Skeletal muscle satellite cell (primary cell): ENCODE results near the gene ETF1. TPM values are rescaled to one million over a fixed set of nuclear protein-coding genes. Genes with fewer than 3 reads are reported as not detected.
A peak's percentile ranks its signal among the peaks of the same experiment; 100 is the strongest.

Source experiments
- H3K27me3 ChIP-seq: 2 replicates; pipeline ENCODE4 v1.7.0; 2013; ENCODE audit warnings: low read length; ENCODE audit not compliant: control insufficient read depth, insufficient read depth
- H3K36me3 ChIP-seq: 2 replicates; pipeline ENCODE4 v1.7.0; 2013; ENCODE audit warnings: mild to moderate bottlenecking, control low read depth, low read length; ENCODE audit not compliant: insufficient read depth
- H3K4me1 ChIP-seq: 2 replicates; pipeline ENCODE4 v1.7.0; 2013; ENCODE audit warnings: low read length; ENCODE audit not compliant: control insufficient read depth, insufficient read depth
- H3K4me2 ChIP-seq: 2 replicates; pipeline ENCODE4 v1.7.0; 2013; ENCODE audit warnings: mild to moderate bottlenecking, low read length
- H3K4me3 ChIP-seq: 2 replicates; pipeline ENCODE4 v1.7.0; 2013; ENCODE audit warnings: low read length
- H3K9ac ChIP-seq: 2 replicates; pipeline ENCODE4 v1.7.0; 2013; ENCODE audit warnings: mild to moderate bottlenecking, low read depth, low read length, moderate library complexity
- H3K9me3 ChIP-seq: replicated peaks from 2 replicates; pipeline ENCODE4 v1.7.0; 2013; ENCODE audit warnings: mild to moderate bottlenecking, control low read depth, low read length
- total RNA-seq: library from RNA; depleted of rRNA; stranded (reverse); fragments of >200 nt; gene quantifications from 2 replicates; pipeline ENCODE4 v1.2.3, GENCODE V29; 2012; rRNA removed

The ETF1 gene
- total RNA-seq, result 137 and 170 TPM in 2 replicates

DNA sequence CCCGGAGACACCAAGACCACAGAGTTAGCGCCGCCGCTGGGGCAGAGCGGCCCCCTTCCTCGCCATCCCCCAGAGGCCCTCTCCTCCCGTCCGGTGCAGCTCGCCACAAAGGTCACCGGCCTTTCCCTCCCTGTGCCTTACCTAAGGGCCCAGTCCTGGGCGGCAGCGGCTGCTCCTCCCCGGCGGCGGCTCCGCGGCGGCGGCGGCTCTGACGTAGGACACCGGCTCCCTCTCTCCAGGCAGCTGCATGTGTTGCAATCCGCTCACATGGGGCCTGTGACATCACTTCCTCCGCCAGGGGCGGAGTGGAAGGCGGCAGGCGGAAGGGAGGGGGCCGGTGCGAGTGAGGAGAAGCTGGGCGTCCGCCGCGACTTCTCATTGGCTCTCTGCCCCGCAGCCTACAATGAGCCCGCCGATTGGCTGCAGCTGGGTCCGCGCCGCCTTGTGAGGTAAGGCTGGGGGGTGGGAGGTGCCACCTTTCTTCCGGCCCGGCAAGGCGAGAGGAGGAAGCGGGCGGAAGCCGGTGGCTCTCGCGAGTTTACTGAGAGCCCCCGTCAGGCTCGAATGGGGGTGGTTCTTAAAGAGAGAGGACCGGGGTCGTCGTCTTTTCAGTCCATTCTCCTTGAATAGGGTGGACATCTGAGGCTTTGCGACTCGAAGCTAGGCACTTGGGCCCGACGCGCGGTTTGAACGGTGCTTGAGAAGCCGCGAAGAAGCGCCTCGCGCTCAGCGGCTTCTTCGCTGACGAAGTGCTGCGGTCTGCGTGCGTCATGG is at the start of gene ETF1:
Gene ETF1, minus strand, starts transcription at position 281 of the 774 bp plus-strand sequence. CDS start 318 bp downstream, outside the sequence.
- peak within 1 kb of the TSS; percentile 88 for H3K4me3 ChIP-seq

DNA sequence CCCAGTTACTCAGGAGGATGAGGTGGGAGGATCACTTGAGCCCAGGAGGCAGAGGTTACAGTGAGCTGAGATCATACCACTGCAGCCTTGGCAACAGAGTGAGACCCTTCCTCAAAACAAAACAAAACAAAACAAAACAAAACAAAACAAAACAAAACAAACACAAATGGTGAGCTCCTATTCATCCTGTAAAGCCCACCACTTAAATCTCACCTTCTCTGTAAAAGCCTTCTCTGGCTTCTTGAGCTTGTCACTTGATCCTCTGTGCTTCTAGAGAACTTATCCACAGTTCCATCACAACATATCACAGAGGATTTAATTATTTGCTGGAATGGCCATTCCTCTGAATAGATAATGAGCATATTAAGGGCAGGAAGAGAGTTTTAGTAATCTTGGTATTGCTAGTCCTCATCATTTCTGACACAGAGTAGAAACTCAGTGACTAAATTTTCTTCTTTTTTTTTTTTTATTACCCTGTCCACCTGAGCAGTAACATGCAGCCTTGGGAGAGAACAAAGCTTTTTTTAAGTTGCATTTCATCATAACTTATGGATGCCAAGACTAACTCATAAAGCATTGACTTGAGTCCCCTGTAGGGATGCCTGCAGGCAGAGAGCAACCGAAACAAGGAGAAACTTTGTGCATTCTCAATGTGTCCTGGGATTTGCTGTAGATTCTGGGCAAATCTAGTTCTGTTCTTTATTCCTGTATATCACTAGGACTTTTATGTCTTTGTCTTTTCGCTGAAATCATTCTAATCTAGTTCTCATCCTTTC is 45.2 kb upstream of the ETF1 start:
- Histone ChIP-seq H3K4me1 (no peaks in the 10 kb centered on the region), H3K9me3 (no peaks in the 10 kb centered on the region), H3K36me3 (no peaks in the 10 kb centered on the region)

More for the DNA sequence above, at the start of gene ETF1:
- Histone ChIP-seq H3K9ac (peak within 1 kb of the TSS; percentile 100), H3K4me1 (peaks cover 36% of the 10 kb centered on the region), H3K36me3 (peaks cover 30% of the 10 kb centered on the region), H3K4me2 (peak within 1 kb of the TSS; percentile 99), H3K9me3 (no peaks in the 10 kb centered on the region), H3K27me3 (no peaks in the 10 kb centered on the region)

GRCh38 chr5:138585157-138585556 is 42.1 kb upstream of the ETF1 start:
- Histone ChIP-seq H3K27me3 (peaks cover 6% of the 10 kb centered on the region), H3K36me3 (no peaks in the 10 kb centered on the region), H3K9me3 (no peaks in the 10 kb centered on the region), H3K9ac (no peak overlapping the region), H3K4me1 (no peaks in the 10 kb centered on the region), H3K4me3 (no peak overlapping the region), H3K4me2 (no peak overlapping the region)

More for the DNA sequence above, 45.2 kb upstream of the ETF1 start:
- Histone ChIP-seq H3K4me3 (no peak overlapping the region), H3K4me2 (no peak overlapping the region), H3K9ac (no peak overlapping the region), H3K27me3 (peaks cover 6% of the 10 kb centered on the region)

DNA sequence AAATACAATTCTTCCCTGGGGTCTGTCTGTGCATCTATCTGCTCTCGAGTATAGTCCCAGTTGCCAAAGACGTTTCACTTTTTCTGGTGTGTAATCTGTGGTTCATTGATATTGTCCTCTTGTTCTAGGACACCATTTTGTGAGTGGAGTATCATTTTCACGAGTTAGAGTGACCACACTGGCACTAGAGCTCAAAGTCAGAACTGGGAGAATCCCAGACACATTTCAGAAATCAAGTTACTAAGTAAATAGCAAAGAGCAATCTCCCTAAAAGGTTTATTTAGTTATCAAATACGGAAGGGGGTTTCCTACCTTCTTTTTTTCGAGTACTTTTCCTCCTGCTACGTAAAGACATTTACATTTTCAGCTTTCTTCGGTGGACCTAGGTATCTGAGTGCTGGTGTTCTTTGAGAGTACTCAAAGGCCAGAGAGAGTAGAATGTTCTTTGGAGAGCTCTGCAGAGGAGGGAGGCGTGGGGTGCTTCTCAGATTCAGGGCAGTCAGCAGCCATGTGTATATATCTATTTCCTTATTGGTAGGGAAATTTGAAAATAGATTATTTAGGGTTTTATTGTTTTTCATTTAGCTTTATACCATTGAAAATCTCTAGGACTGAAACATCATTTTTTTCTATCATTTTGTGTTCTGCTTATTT is 41.1 kb upstream of the ETF1 start:
- Histone ChIP-seq H3K36me3 (no peaks in the 10 kb centered on the region), H3K4me3 (no peak overlapping the region), H3K4me2 (no peak overlapping the region), H3K9ac (no peak overlapping the region), H3K27me3 (peaks cover 6% of the 10 kb centered on the region), H3K9me3 (no peaks in the 10 kb centered on the region), H3K4me1 (no peaks in the 10 kb centered on the region)

DNA sequence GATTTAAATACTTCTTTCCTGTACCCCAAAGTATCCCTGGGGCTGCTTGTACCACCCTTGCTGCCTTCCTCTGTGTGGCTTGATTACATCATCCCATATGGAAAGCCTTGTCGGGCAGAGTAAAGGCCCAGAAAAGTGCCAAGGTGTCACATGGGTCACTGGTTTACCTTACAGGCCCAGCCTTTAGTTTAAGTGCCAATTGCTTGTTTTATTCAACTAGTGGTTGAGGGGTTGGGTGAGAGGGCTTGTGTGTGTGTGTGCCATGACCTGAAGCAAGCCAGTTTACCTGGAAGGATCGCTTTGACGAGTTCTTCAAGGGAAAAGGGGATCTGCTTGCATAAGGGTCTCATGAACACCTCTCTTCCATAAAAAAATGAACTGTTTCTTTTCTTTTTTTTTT is 39.9 kb upstream of the ETF1 start:
- H3K27me3 ChIP-seq, result peaks cover 6% of the 10 kb centered on the region
- no peaks in the 10 kb centered on the region for H3K36me3 ChIP-seq
- H3K4me2 ChIP-seq, result no peak overlapping the region
- no peak overlapping the region for H3K4me3 ChIP-seq
- H3K9ac ChIP-seq, result no peak overlapping the region
- no peaks in the 10 kb centered on the region for H3K4me1 ChIP-seq
- H3K9me3 ChIP-seq, result no peaks in the 10 kb centered on the region

GRCh38 chr5:138580777-138581176 is 37.7 kb upstream of the ETF1 start:
- no peak overlapping the region for H3K4me2 ChIP-seq
- H3K36me3 ChIP-seq, result no peaks in the 10 kb centered on the region
- no peak overlapping the region for H3K4me3 ChIP-seq

DNA sequence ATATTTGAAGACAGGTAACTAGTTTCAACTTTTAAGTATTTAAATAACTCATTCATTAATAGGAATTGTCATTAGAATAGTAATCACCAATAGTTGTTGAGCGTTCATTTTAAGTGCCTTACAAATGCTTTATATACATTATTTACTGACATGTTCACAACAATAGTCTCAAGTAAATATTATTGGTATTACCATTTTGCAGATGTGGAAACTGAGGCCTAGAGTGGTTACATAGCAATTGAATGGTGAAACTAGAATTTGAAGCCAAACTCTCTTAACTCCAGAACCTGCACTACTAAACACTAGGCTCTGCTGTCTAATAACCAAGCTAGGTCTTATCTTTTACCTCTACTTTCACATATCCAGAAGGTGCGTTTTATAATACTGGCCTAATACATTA is 37.0 kb upstream of the ETF1 start:
- Histone ChIP-seq H3K4me2 (no peak overlapping the region), H3K9me3 (no peaks in the 10 kb centered on the region), H3K9ac (no peak overlapping the region), H3K4me1 (peaks cover 5% of the 10 kb centered on the region), H3K27me3 (peaks cover 2% of the 10 kb centered on the region), H3K4me3 (no peak overlapping the region), H3K36me3 (no peaks in the 10 kb centered on the region)

More at GRCh38 chr5:138580777-138581176, 37.7 kb upstream of the ETF1 start:
- peaks cover 6% of the 10 kb centered on the region for H3K27me3 ChIP-seq
- peaks cover 4% of the 10 kb centered on the region for H3K4me1 ChIP-seq
- H3K9me3 ChIP-seq, result no peaks in the 10 kb centered on the region
- no peak overlapping the region for H3K9ac ChIP-seq

GRCh38 chr5:138579517-138579863 is 36.5 kb upstream of the ETF1 start:
- H3K4me2 ChIP-seq, result no peak overlapping the region
- no peak overlapping the region for H3K4me3 ChIP-seq
- H3K27me3 ChIP-seq, result no peaks in the 10 kb centered on the region
- no peaks in the 10 kb centered on the region for H3K9me3 ChIP-seq
- no peak overlapping the region for H3K9ac ChIP-seq
- H3K4me1 ChIP-seq, result peaks cover 5% of the 10 kb centered on the region
- no peaks in the 10 kb centered on the region for H3K36me3 ChIP-seq

GRCh38 chr5:138577452-138577851 is 34.4 kb upstream of the ETF1 start:
- Histone ChIP-seq H3K9ac (no peak overlapping the region), H3K36me3 (peaks cover 13% of the 10 kb centered on the region), H3K9me3 (no peaks in the 10 kb centered on the region), H3K4me3 (no peak overlapping the region), H3K4me1 (peaks cover 11% of the 10 kb centered on the region), H3K27me3 (no peaks in the 10 kb centered on the region), H3K4me2 (no peak overlapping the region)

- Histone ChIP-seq H3K4me1 (peaks cover 11% of the 10 kb centered on the region), H3K9me3 (no peaks in the 10 kb centered on the region), H3K36me3 (peaks cover 34% of the 10 kb centered on the region), H3K4me2 (peak within 1 kb of the TSS; percentile 95), H3K9ac (peak within 1 kb of the TSS; percentile 100), H3K27me3 (no peaks in the 10 kb centered on the region), H3K4me3 (peak within 1 kb of the TSS; percentile 97)
Measured at GRCh38 chr5:138575194-138576015, 32.4 kb upstream of the ETF1 start, which contains the start of gene HSPA9. TSS of gene HSPA9 (minus strand) at chr5:138575401. CDS start at chr5:138575318, 83 bp downstream.
